Endothelial cell of umbilical vein (primary cell): Measurements from ENCODE around the gene OSBPL1A. TPM values are rescaled to one million over a fixed set of nuclear protein-coding genes. Genes with fewer than 3 reads are reported as not detected.

Experiments
- BruUV-seq: library from RNA; stranded (reverse); fragments of 400-500 nt; replicated peaks from 2 replicates; lab custom pipeline; 2021; lab: Mats Ljungman, UMichigan
- CTCF ChIA-PET: fragments of 300-600, 350-600 bp; sonication (Branson Sonifier 250); formaldehyde crosslinking; loops from one replicate; lab custom pipeline; 2021; ENCODE audit warnings: antibody characterized with exemption, inconsistent platforms; lab: Charles Lee
- POLR2A ChIA-PET: fragments of 300-600, 350-600 bp; sonication (Branson Sonifier 250); formaldehyde crosslinking; loops from one replicate; lab custom pipeline; 2021; ENCODE audit warnings: antibody characterized with exemption, inconsistent platforms; lab: Charles Lee
- DNase-seq: peaks from one replicate; pipeline ENCODE4 v3.0.0-alpha.2; 2011; ENCODE audit warnings: low read depth, low spot score
- FAIRE-seq: peaks from 2 replicates; lab custom pipeline; 2011; peaks lifted over from hg19 to GRCh38; lab: Jason Lieb, UNC
- H2AFZ ChIP-seq: 2 replicates; pipeline ENCODE4 v1.6.0; 2012; ENCODE audit warnings: low read depth, low read length, control low read depth, inconsistent platforms
- H3K27ac ChIP-seq: 2 replicates; pipeline ENCODE4 v1.5.1; 2011; ENCODE audit warnings: low read depth, mild to moderate bottlenecking, control low read depth, low read length, moderate library complexity; ENCODE audit not compliant: insufficient read depth
- H3K27me3 ChIP-seq, 2 experiments: 2 replicates each; pipeline versions ENCODE4 v1.6.0 to v1.6.1; 2011; ENCODE audit warnings: low read length in 2 of 2, mixed read lengths in 1 of 2; ENCODE audit not compliant: control insufficient read depth in 2 of 2, insufficient read depth in 2 of 2
- H3K36me3 ChIP-seq, 2 experiments: 2 replicates in 1 of 2; 3 replicates in 1 of 2; pipeline ENCODE4 v1.5.1; 2011; ENCODE audit warnings: low read length in 2 of 2, mild to moderate bottlenecking in 1 of 2, moderate library complexity in 1 of 2; ENCODE audit not compliant: control insufficient read depth in 2 of 2, insufficient read depth in 2 of 2; ENCODE audit errors: extremely low read depth in 1 of 2
- H3K4me1 ChIP-seq: 3 replicates; pipeline ENCODE4 v1.5.1; 2011; ENCODE audit warnings: mild to moderate bottlenecking, low read length; ENCODE audit not compliant: control insufficient read depth, insufficient read depth; ENCODE audit errors: extremely low read depth
- H3K4me2 ChIP-seq: 2 replicates; pipeline ENCODE4 v1.6.1; 2011; ENCODE audit warnings: low read length, control low read depth, mixed read lengths; ENCODE audit not compliant: insufficient read depth
- H3K4me3 ChIP-seq, 3 experiments: fragments of 200-600 bp in 1 of 3; sonication (generic), shearing (Covaris generic) in 1 of 3; replicated peaks in 1 of 3; 2 replicates each; pipeline ENCODE4 v1.5.1; 2011 to 2016; ENCODE audit warnings: control low read depth in 3 of 3, low read length in 3 of 3, mild to moderate bottlenecking in 2 of 3, inconsistent platforms in 1 of 3, low read depth in 1 of 3, moderate library complexity in 1 of 3; ENCODE audit not compliant: insufficient read depth in 1 of 3
- H3K79me2 ChIP-seq: 2 replicates; pipeline ENCODE4 v1.6.0; 2012; ENCODE audit warnings: low read length, inconsistent platforms; ENCODE audit not compliant: control insufficient read depth, insufficient read depth
- H3K9ac ChIP-seq: replicated peaks from 2 replicates; pipeline ENCODE3; 2011; ENCODE audit warnings: low read length, control low read depth; ENCODE audit not compliant: insufficient read depth; ENCODE audit errors: extremely low read depth
- H3K9me1 ChIP-seq: replicated peaks from 3 replicates; pipeline ENCODE4 v1.6.0; 2011; ENCODE audit warnings: mild to moderate bottlenecking, low read length; ENCODE audit not compliant: control insufficient read depth, insufficient read depth; ENCODE audit errors: extremely low read depth
- H3K9me3 ChIP-seq: replicated peaks from 2 replicates; pipeline ENCODE4 v1.5.1; 2012; ENCODE audit warnings: low read length, inconsistent platforms; ENCODE audit not compliant: control insufficient read depth, insufficient read depth
- H4K20me1 ChIP-seq: replicated peaks from 2 replicates; pipeline ENCODE3; 2011; ENCODE audit warnings: mild to moderate bottlenecking, low read length; ENCODE audit not compliant: control insufficient read depth, insufficient read depth; ENCODE audit errors: extremely low read depth
- EZH2 ChIP-seq: IDR thresholded peaks from 2 replicates; pipeline ENCODE4 v1.6.1; 2012; ENCODE audit warnings: borderline replicate concordance, low read depth, mild to moderate bottlenecking, moderate library complexity, low read length, inconsistent platforms; ENCODE audit not compliant: severe bottlenecking
- FOS ChIP-seq: IDR thresholded peaks from 2 replicates; pipeline ENCODE4 v1.6.1; 2011; ENCODE audit warnings: mild to moderate bottlenecking, low read length, moderate library complexity, borderline replicate concordance; ENCODE audit not compliant: insufficient read depth
- GATA2 ChIP-seq: IDR thresholded peaks from 2 replicates; pipeline ENCODE4 v1.7.0; 2011; ENCODE audit warnings: low read depth, mild to moderate bottlenecking, moderate library complexity, mixed read lengths, low read length; ENCODE audit not compliant: insufficient read length, insufficient read depth
- JUN ChIP-seq: IDR thresholded peaks from 2 replicates; pipeline ENCODE4 v1.6.1; 2011; ENCODE audit warnings: borderline replicate concordance, low read depth; ENCODE audit not compliant: insufficient read length, insufficient read depth
- MYC ChIP-seq: IDR thresholded peaks from one replicate; pipeline ENCODE4 v1.6.1; 2011; ENCODE audit warnings: mild to moderate bottlenecking, low read depth, low read length
- POLR2A ChIP-seq: IDR thresholded peaks from 2 replicates; pipeline ENCODE4 v1.6.1; 2012; ENCODE audit warnings: low read depth, mild to moderate bottlenecking, control low read depth, low read length
- POLR2AphosphoS5 ChIP-seq: IDR thresholded peaks from 2 replicates; pipeline ENCODE4 v1.6.1; 2012; ENCODE audit warnings: low read depth, mild to moderate bottlenecking, control low read depth, low read length, moderate library complexity; ENCODE audit not compliant: insufficient read depth
- dilution Hi-C: fragments of 300-500 bp; cut with MboI; formaldehyde crosslinking; loops from one replicate; pipeline ENCODE4 v1.15.0; 2019; ENCODE audit warnings: low sequenced_read_pairs; ENCODE audit not compliant: extremely low pct_ligation_motif_present
- intact Hi-C: fragments of 100-400 bp; cut with micrococcal nuclease; formaldehyde crosslinking; loops from one replicate; pipeline ENCODE4 v1.10.0; 2022
- polyA plus RNA-seq, 4 experiments: library from polyadenylated mRNA; depleted of rRNA in 3 of 4; stranded (reverse) in 3 of 4; unstranded in 1 of 4; fragments of >200 nt; gene quantifications; 2 replicates each; pipeline versions ENCODE4 v1.2.1 to v1.2.3, GENCODE V29; 2011 to 2012; ENCODE audit warnings: missing spikeins in 1 of 4
- total RNA-seq: library from RNA; stranded (reverse); gene quantifications from 2 replicates; pipeline ENCODE4 v1.2.3, GENCODE V29; 2021
- TF ChIP-seq, protein P1 (sequence below), 2 donors: IDR thresholded peaks; 1 replicate in 1 of 2; 2 replicates in 1 of 2; pipeline ENCODE4 v1.5.1; 2011; ENCODE audit warnings: low read length in 2 of 2, mild to moderate bottlenecking in 2 of 2, moderate library complexity in 2 of 2, control low read depth in 1 of 2, inconsistent platforms in 1 of 2, low read depth in 1 of 2; ENCODE audit not compliant: insufficient read depth in 1 of 2; ENCODE audit errors: extremely low read depth in 1 of 2
- TF ChIP-seq, protein P2 (sequence below): IDR thresholded peaks from 2 replicates; pipeline ENCODE4 v1.6.1; 2011; ENCODE audit not compliant: insufficient read depth, insufficient read length

OSBPL1A gene
- total and polyA plus RNA-seq, 2 donors (not counting 3 experiments of a cell fraction or from before 2014, with no cell fraction given) = 6.4 to 16.5 TPM

DNA sequence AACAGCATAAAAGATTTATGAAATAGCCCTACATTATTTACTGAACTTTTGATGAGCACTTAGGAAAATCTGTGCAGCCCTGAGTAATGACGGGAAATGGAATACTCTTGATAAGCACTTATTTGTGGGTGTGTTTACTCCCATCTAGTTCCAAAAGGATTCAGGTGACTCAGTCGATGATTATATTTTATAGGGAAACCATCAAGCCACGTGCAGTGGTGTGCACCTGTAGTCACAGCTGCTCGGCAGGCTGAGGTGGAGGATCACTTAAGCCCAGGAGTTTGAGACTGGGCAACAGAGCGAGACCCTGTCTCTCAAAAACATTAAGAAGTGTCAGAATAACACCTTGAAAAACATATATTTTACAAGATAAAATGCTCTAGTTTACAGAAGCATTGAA lies 166.9 kb downstream of the OSBPL1A start:
- ChIA-PET POLR2A (no interaction called here), CTCF (no interaction called here)
- no peaks in the 10 kb centered on the region for H4K20me1 ChIP-seq
- DNase-seq (no peak), FAIRE-seq (no peak)
- H3K4me2 ChIP-seq = no peak overlapping the region
- H3K27me3 ChIP-seq = no peaks in the 10 kb centered on the region
- no peaks in the 10 kb centered on the region for H3K79me2 ChIP-seq
- no peak overlapping the region for H2AFZ ChIP-seq
- no peaks in the 10 kb centered on the region for H3K9me3 ChIP-seq
- no peak overlapping the region for H3K4me3 ChIP-seq
- H3K27ac ChIP-seq = no peak overlapping the region
- H3K9ac ChIP-seq = no peak overlapping the region
- H3K36me3 ChIP-seq = no peaks in the 10 kb centered on the region
- peaks cover 8% of the 10 kb centered on the region for H3K4me1 ChIP-seq
- no TSS peak for BruUV-seq
- no peak for TF ChIP-seq GATA2
- no peak for TF ChIP-seq MYC
- no peak for TF ChIP-seq JUN
- TF ChIP-seq POLR2AphosphoS5 = no peak
- TF ChIP-seq, protein P1, sequence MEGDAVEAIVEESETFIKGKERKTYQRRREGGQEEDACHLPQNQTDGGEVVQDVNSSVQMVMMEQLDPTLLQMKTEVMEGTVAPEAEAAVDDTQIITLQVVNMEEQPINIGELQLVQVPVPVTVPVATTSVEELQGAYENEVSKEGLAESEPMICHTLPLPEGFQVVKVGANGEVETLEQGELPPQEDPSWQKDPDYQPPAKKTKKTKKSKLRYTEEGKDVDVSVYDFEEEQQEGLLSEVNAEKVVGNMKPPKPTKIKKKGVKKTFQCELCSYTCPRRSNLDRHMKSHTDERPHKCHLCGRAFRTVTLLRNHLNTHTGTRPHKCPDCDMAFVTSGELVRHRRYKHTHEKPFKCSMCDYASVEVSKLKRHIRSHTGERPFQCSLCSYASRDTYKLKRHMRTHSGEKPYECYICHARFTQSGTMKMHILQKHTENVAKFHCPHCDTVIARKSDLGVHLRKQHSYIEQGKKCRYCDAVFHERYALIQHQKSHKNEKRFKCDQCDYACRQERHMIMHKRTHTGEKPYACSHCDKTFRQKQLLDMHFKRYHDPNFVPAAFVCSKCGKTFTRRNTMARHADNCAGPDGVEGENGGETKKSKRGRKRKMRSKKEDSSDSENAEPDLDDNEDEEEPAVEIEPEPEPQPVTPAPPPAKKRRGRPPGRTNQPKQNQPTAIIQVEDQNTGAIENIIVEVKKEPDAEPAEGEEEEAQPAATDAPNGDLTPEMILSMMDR (IDR thresholded peaks at IDR 0.05; ENCODE audit: extremely low read depth in 1 of 2, insufficient read depth in 1 of 2, low read depth in 1 of 2, low read length in 2 of 2) = no peak
- TF ChIP-seq, protein P2, sequence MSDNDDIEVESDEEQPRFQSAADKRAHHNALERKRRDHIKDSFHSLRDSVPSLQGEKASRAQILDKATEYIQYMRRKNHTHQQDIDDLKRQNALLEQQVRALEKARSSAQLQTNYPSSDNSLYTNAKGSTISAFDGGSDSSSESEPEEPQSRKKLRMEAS = no peak
- no peak for TF ChIP-seq FOS
- no peak for TF ChIP-seq POLR2A
- TF ChIP-seq EZH2 = no peak
- intact Hi-C loops = no loop called here
- no peaks in the 10 kb centered on the region for H3K9me1 ChIP-seq
- dilution Hi-C loops = no loop called here
